CD4-positive, CD25-positive, alpha-beta regulatory T cell (primary cell): ENCODE results near the gene AQP12B. TPM values are rescaled to one million over a fixed set of nuclear protein-coding genes. Genes with fewer than 3 reads are reported as not detected.

ENCODE experiments used
- ATAC-seq, 2 donors: fragments of 150-1000 bp; cut with Tn5 transposase; one replicate each; pipeline ENCODE4 v1.10.0; 2021; ENCODE audit warnings: low read depth in 2 of 2, moderate number of reproducible peaks in 2 of 2, moderate library complexity in 1 of 2
- DNase-seq, 3 donors: peaks; one replicate each; pipeline versions ENCODE4 v3.0.0 to v3.0.0-alpha.2; 2012 to 2022; ENCODE audit warnings: mixed read lengths in 1 of 3
- H3K27ac ChIP-seq: one replicate; pipeline ENCODE4 v1.7.0; 2013; ENCODE audit warnings: mild to moderate bottlenecking, low read length; ENCODE audit not compliant: insufficient read depth, poor library complexity, severe bottlenecking
- H3K27me3 ChIP-seq: one replicate; pipeline ENCODE4 v1.7.0; 2013; ENCODE audit warnings: low read length; ENCODE audit not compliant: control insufficient read depth, insufficient read depth
- H3K36me3 ChIP-seq: one replicate; pipeline ENCODE4 v1.7.0; 2013; ENCODE audit warnings: mild to moderate bottlenecking, low read length, moderate library complexity; ENCODE audit not compliant: control insufficient read depth, insufficient read depth
- H3K4me1 ChIP-seq: 2 replicates; pipeline ENCODE4 v1.7.0; 2013; ENCODE audit warnings: mild to moderate bottlenecking, low read length; ENCODE audit not compliant: insufficient read depth, control insufficient read depth, poor library complexity, severe bottlenecking
- H3K4me3 ChIP-seq: one replicate; pipeline ENCODE4 v1.7.0; 2013; ENCODE audit warnings: low read depth, mild to moderate bottlenecking, low read length, moderate library complexity
- H3K9me3 ChIP-seq, 2 experiments: 1 replicate in 1 of 2; 2 replicates in 1 of 2; pipeline ENCODE4 v1.7.0; 2013; ENCODE audit warnings: low read length in 2 of 2, mild to moderate bottlenecking in 1 of 2, moderate library complexity in 1 of 2; ENCODE audit not compliant: control insufficient read depth in 2 of 2
- H3K27ac Mint-ChIP-seq, 3 donors: one replicate each; pipeline ENCODE4 v1.8.0; 2020 to 2022; ENCODE audit warnings: mild to moderate bottlenecking in 3 of 3, mixed read lengths in 3 of 3, moderate library complexity in 2 of 3
- H3K27me3 Mint-ChIP-seq: one replicate; pipeline ENCODE4 v1.8.0; 2022; ENCODE audit warnings: mild to moderate bottlenecking, mixed read lengths
- H3K36me3 Mint-ChIP-seq: one replicate; pipeline ENCODE4 v1.8.0; 2020; ENCODE audit warnings: mixed read lengths
- H3K4me1 Mint-ChIP-seq, 4 donors: one replicate each; pipeline ENCODE4 v1.8.0; 2020 to 2022; ENCODE audit warnings: mixed read lengths in 4 of 4, mild to moderate bottlenecking in 1 of 4
- H3K4me3 Mint-ChIP-seq, 4 donors: one replicate each; pipeline ENCODE4 v1.8.0; 2020 to 2022; ENCODE audit warnings: mild to moderate bottlenecking in 4 of 4, mixed read lengths in 4 of 4, moderate library complexity in 3 of 4
- H3K9me3 Mint-ChIP-seq, 7 donors: one replicate each; pipeline ENCODE4 v1.8.0; 2020 to 2022; ENCODE audit warnings: mixed read lengths in 7 of 7, mild to moderate bottlenecking in 3 of 7, moderate library complexity in 2 of 7
- polyA plus RNA-seq, 4 donors: library from polyadenylated mRNA; unstranded; fragments of 300-500 nt; fragmentation: Illumina TruSeq; gene quantifications; one replicate each; pipeline ENCODE4 v1.2.3, GENCODE V29; 2021
- total RNA-seq: library from RNA; stranded (reverse); gene quantifications from one replicate; pipeline ENCODE4 v1.2.3, GENCODE V29; 2022

The AQP12B gene
- total and polyA plus RNA-seq, 5 donors from 2014 or later: not detected

GRCh38 chr2:240632306-240632721, 50.4 kb downstream of the AQP12B start:
- Mint-ChIP-seq H3K27me3 (no peaks in the 10 kb centered on the region), H3K4me1 (no peaks in the 10 kb centered on the region), H3K4me3 (no peak overlapping the region), H3K27ac (peak overlapping the region in 1 of 3 donors; percentile 8), H3K9me3 (peaks cover 0 to 16% (median 4%) of the 10 kb centered on the region in 7 donors), H3K36me3 (no peaks in the 10 kb centered on the region)
- ATAC-seq (no peak), DNase-seq (no peak)
- Histone ChIP-seq H3K36me3 (no peaks in the 10 kb centered on the region), H3K27me3 (no peaks in the 10 kb centered on the region), H3K9me3 (peaks cover 5 to 13% of the 10 kb centered on the region in 2 experiments), H3K4me3 (no peak overlapping the region), H3K27ac (no peak overlapping the region), H3K4me1 (no peaks in the 10 kb centered on the region)

GRCh38 chr2:240631548-240632305, 51.0 kb downstream of the AQP12B start:
- DNase-seq (no peak), ATAC-seq (no peak)
- Histone ChIP-seq H3K36me3 (no peaks in the 10 kb centered on the region), H3K27ac (no peak overlapping the region), H3K4me1 (peaks cover 4% of the 10 kb centered on the region), H3K9me3 (peaks cover 5 to 13% of the 10 kb centered on the region in 2 experiments), H3K27me3 (no peaks in the 10 kb centered on the region), H3K4me3 (no peak overlapping the region)
- no peaks in the 10 kb centered on the region for H3K36me3 Mint-ChIP-seq
- H3K27ac Mint-ChIP-seq: no peak overlapping the region
- H3K4me1 Mint-ChIP-seq: peaks cover 0 to 4% (median 0%) of the 10 kb centered on the region in 4 donors
- H3K9me3 Mint-ChIP-seq: peaks cover 0 to 16% (median 4%) of the 10 kb centered on the region in 7 donors
- H3K27me3 Mint-ChIP-seq: no peaks in the 10 kb centered on the region
- H3K4me3 Mint-ChIP-seq: no peak overlapping the region

- Mint-ChIP-seq H3K9me3 (peaks cover 0 to 16% (median 4%) of the 10 kb centered on the region in 7 donors), H3K36me3 (no peaks in the 10 kb centered on the region), H3K27me3 (no peaks in the 10 kb centered on the region), H3K4me1 (peaks cover 0 to 8% (median 0%) of the 10 kb centered on the region in 4 donors), H3K4me3 (no peak overlapping the region), H3K27ac (no peak overlapping the region)
- ATAC-seq (no peak), DNase-seq (no peak)
- no peaks in the 10 kb centered on the region for H3K27me3 ChIP-seq
- H3K27ac ChIP-seq: no peak overlapping the region
- H3K36me3 ChIP-seq: no peaks in the 10 kb centered on the region
- peaks cover 5 to 13% of the 10 kb centered on the region in 2 experiments for H3K9me3 ChIP-seq
- peaks cover 4% of the 10 kb centered on the region for H3K4me1 ChIP-seq
- no peak overlapping the region for H3K4me3 ChIP-seq
Measured at GRCh38 chr2:240630771-240631547, 51.7 kb downstream of the AQP12B start.

- peaks cover 11% of the 10 kb centered on the region for H3K4me1 ChIP-seq
- no peak for DNase-seq
- H3K9me3 ChIP-seq: peaks cover 5 to 13% of the 10 kb centered on the region in 2 experiments
- no peak for ATAC-seq
- H3K36me3 Mint-ChIP-seq: no peaks in the 10 kb centered on the region
- no peaks in the 10 kb centered on the region for H3K36me3 ChIP-seq
- H3K9me3 Mint-ChIP-seq: peaks cover 0 to 16% (median 4%) of the 10 kb centered on the region in 7 donors
- peaks cover 0 to 11% (median 1%) of the 10 kb centered on the region in 4 donors for H3K4me1 Mint-ChIP-seq
- H3K27me3 Mint-ChIP-seq: no peaks in the 10 kb centered on the region
- H3K27ac ChIP-seq: no peak overlapping the region
- no peaks in the 10 kb centered on the region for H3K27me3 ChIP-seq
- H3K27ac Mint-ChIP-seq: no peak overlapping the region
- no peak overlapping the region for H3K4me3 Mint-ChIP-seq
- H3K4me3 ChIP-seq: no peak overlapping the region
Measured at GRCh38 chr2:240629968-240630770, 52.5 kb downstream of the AQP12B start.

GRCh38 chr2:240629619-240629967, 53.1 kb downstream of the AQP12B start:
- H3K27me3 Mint-ChIP-seq: no peaks in the 10 kb centered on the region
- Histone ChIP-seq H3K27ac (no peak overlapping the region), H3K36me3 (no peaks in the 10 kb centered on the region), H3K27me3 (no peaks in the 10 kb centered on the region), H3K9me3 (peaks cover 4 to 12% of the 10 kb centered on the region in 2 experiments), H3K4me1 (peaks cover 17% of the 10 kb centered on the region), H3K4me3 (no peak overlapping the region)
- peaks cover 0 to 17% (median 4%) of the 10 kb centered on the region in 4 donors for H3K4me1 Mint-ChIP-seq
- no peak overlapping the region for H3K4me3 Mint-ChIP-seq
- no peak overlapping the region for H3K27ac Mint-ChIP-seq
- H3K9me3 Mint-ChIP-seq: peaks cover 0 to 15% (median 4%) of the 10 kb centered on the region in 7 donors
- H3K36me3 Mint-ChIP-seq: no peaks in the 10 kb centered on the region
- ATAC-seq (no peak), DNase-seq (no peak)

- ATAC-seq: no peak
Measured at GRCh38 chr2:240628808-240629618, 53.7 kb downstream of the AQP12B start.

GRCh38 chr2:240628507-240628807, 54.2 kb downstream of the AQP12B start:
- H3K36me3 Mint-ChIP-seq: no peaks in the 10 kb centered on the region
- H3K9me3 Mint-ChIP-seq: peaks cover 0 to 6% (median 2%) of the 10 kb centered on the region in 7 donors
- DNase-seq (no peak), ATAC-seq (no peak)
- no peak overlapping the region for H3K4me3 Mint-ChIP-seq
- H3K27ac ChIP-seq: no peak overlapping the region
- H3K4me1 Mint-ChIP-seq: peaks cover 0 to 21% (median 4%) of the 10 kb centered on the region in 4 donors
- H3K4me1 ChIP-seq: peaks cover 28% of the 10 kb centered on the region
- H3K27ac Mint-ChIP-seq: no peak overlapping the region
- no peak overlapping the region for H3K4me3 ChIP-seq
- no peaks in the 10 kb centered on the region for H3K27me3 ChIP-seq
- H3K27me3 Mint-ChIP-seq: no peaks in the 10 kb centered on the region
- H3K9me3 ChIP-seq: peaks cover under 1 to 1% of the 10 kb centered on the region in 2 experiments
- no peaks in the 10 kb centered on the region for H3K36me3 ChIP-seq

More at GRCh38 chr2:240628808-240629618, 53.7 kb downstream of the AQP12B start:
- H3K27ac Mint-ChIP-seq: no peak overlapping the region
- H3K4me1 Mint-ChIP-seq: peaks cover 0 to 20% (median 4%) of the 10 kb centered on the region in 4 donors
- no peaks in the 10 kb centered on the region for H3K27me3 Mint-ChIP-seq
- peaks cover 0 to 9% (median 4%) of the 10 kb centered on the region in 7 donors for H3K9me3 Mint-ChIP-seq
- peaks cover 23% of the 10 kb centered on the region for H3K4me1 ChIP-seq
- no peaks in the 10 kb centered on the region for H3K36me3 ChIP-seq
- H3K27ac ChIP-seq: no peak overlapping the region
- no peaks in the 10 kb centered on the region for H3K27me3 ChIP-seq
- H3K4me3 ChIP-seq: no peak overlapping the region
- no peaks in the 10 kb centered on the region for H3K36me3 Mint-ChIP-seq
- no peak overlapping the region for H3K4me3 Mint-ChIP-seq
- no peak for DNase-seq
- H3K9me3 ChIP-seq: peaks cover 3 to 6% of the 10 kb centered on the region in 2 experiments
